Measurements from ENCODE around the gene SH3RF3. TPM values are rescaled to one million over a fixed set of nuclear protein-coding genes. Genes with fewer than 3 reads are reported as not detected.

Gene SH3RF3
- polyA plus RNA-seq, 1 donor (not counting 4 experiments of a cell fraction or from before 2014, with no cell fraction given): 0.08 TPM

DNA sequence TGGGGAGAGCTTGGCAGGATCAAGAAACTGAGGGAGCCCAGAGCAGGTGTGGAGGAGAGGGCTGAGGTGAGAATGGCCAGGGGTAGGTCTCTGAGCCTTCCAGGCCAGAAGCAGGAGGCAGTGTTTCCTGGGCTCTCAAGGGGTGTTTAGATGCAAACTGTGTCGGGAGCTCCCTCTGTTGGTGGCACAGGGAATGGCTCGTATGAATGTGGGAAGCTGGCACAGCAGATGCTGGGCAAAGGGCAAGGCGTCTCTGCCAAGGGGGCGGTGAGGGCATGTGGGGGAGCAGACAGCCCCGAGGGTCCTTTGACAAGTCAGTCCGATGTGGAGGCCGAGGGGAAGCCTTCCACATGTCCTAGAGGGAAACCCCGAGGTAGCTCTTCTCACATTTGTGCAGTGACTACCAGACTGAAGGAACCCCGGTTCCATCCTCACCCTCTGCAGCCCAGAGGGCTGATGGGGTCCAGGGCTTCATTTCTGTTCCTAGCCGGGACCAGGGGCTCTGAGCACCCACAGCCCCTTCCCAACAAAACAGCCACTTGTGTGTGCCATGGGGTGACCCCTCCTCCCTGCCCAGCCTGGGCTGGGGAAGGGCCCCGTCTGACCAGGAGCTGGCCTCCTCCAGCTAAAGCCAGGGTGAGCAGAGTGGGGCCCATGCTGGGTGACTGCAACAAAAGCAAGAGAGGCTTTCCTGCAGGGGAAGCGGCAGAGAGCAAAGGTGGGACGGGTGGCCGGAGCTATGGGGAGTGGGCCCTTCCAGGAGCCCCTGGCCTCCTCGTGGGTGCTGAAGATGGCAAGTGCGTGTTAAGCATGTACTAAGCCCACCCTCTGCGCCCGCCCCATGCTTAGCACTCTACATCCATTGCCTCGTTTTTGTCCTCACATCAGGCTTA, 381.4 kb downstream of the SH3RF3 start:
- Histone ChIP-seq H3K27ac (ENCODE audit: control insufficient read depth, insufficient read depth, low read length) (no peak overlapping the region), H3K9ac (ENCODE audit: control insufficient read depth, extremely low read depth, insufficient read depth, low read length) (no peak overlapping the region), H3K9me3 (ENCODE audit: control insufficient read depth, low read depth, low read length) (no peaks in the 10 kb centered on the region), H3K9me1 (ENCODE audit: control insufficient read depth, extremely low read depth, insufficient read depth, low read length) (no peaks in the 10 kb centered on the region), H3K4me3 (ENCODE audit: control insufficient read depth in 2 of 3, extremely low read depth in 1 of 3, insufficient read depth in 2 of 3, low read depth in 1 of 3, low read length in 3 of 3) (no peak overlapping the region), H3K4me2 (ENCODE audit: control insufficient read depth, extremely low read depth, insufficient read depth, low read depth, low read length) (no peak overlapping the region), H3K4me1 (ENCODE audit: control insufficient read depth, extremely low read depth, insufficient read depth, low read length) (peaks cover 10% of the 10 kb centered on the region), H4K20me1 (ENCODE audit: control insufficient read depth, extremely low read depth, insufficient read depth, low read length) (no peaks in the 10 kb centered on the region), H2AFZ (ENCODE audit: control insufficient read depth, low read length) (no peak overlapping the region), H3K79me2 (ENCODE audit: control insufficient read depth, insufficient read depth, low read length) (no peaks in the 10 kb centered on the region), H3K36me3 (ENCODE audit: control insufficient read depth in 2 of 2, extremely low read depth in 1 of 2, insufficient read depth in 2 of 2, low read length in 2 of 2) (no peaks in the 10 kb centered on the region), H3K27me3 (ENCODE audit: control insufficient read depth, extremely low read depth, insufficient read depth, low read length) (peaks cover 3% of the 10 kb centered on the region)
- FAIRE-seq: peak; percentile 67
- TF ChIP-seq EZH2 (IDR thresholded peaks at IDR 0.05; ENCODE audit: low read length): no peak
- TF ChIP-seq, protein P1, sequence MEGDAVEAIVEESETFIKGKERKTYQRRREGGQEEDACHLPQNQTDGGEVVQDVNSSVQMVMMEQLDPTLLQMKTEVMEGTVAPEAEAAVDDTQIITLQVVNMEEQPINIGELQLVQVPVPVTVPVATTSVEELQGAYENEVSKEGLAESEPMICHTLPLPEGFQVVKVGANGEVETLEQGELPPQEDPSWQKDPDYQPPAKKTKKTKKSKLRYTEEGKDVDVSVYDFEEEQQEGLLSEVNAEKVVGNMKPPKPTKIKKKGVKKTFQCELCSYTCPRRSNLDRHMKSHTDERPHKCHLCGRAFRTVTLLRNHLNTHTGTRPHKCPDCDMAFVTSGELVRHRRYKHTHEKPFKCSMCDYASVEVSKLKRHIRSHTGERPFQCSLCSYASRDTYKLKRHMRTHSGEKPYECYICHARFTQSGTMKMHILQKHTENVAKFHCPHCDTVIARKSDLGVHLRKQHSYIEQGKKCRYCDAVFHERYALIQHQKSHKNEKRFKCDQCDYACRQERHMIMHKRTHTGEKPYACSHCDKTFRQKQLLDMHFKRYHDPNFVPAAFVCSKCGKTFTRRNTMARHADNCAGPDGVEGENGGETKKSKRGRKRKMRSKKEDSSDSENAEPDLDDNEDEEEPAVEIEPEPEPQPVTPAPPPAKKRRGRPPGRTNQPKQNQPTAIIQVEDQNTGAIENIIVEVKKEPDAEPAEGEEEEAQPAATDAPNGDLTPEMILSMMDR (optimal IDR thresholded peaks at IDR 0.05 in 1 of 3, IDR thresholded peaks at IDR 0.05 in 1 of 3, conservative IDR thresholded peaks at IDR 0.05 in 1 of 3; ENCODE audit: extremely low read depth in 1 of 3, insufficient read depth in 2 of 3, low read length in 3 of 3): peak in 2 of 3 experiments; percentile 95 to 96
- DNase-seq (ENCODE audit: low read depth, low spot score): peak; percentile 45
- dilution Hi-C loops (cut with MboI; ENCODE audit: extremely low pct_ligation_motif_present, low sequenced_read_pairs): no loop called here

DNA sequence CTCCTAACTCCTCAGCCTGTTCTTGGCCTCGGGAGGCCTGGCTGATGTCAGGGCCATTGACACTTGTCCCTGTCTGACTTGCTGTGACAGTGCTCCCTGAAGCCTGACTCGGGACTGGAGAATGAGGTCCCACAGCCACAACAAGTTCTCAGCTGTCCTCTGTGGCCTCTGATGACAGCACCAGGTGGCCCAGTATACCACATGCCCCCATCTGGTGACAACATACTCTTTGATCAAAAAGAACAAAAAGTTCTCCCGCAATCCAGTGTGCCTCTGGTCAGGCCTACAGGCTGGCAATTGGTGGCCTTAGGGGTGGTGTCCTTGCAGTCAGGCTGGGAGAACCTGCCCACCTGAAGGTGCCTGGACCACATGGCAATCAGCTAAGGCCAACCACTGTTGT, 382.2 kb downstream of the SH3RF3 start:
- H3K9me3 ChIP-seq (ENCODE audit: control insufficient read depth, low read depth, low read length): no peaks in the 10 kb centered on the region
- H3K27me3 ChIP-seq (ENCODE audit: control insufficient read depth, extremely low read depth, insufficient read depth, low read length): peaks cover 3% of the 10 kb centered on the region
- H3K27ac ChIP-seq (ENCODE audit: control insufficient read depth, insufficient read depth, low read length): no peak overlapping the region
- DNase-seq (ENCODE audit: low read depth, low spot score) (no peak), FAIRE-seq (no peak)
- dilution Hi-C loops (cut with MboI; ENCODE audit: extremely low pct_ligation_motif_present, low sequenced_read_pairs): no loop called here
- H3K4me1 ChIP-seq (ENCODE audit: control insufficient read depth, extremely low read depth, insufficient read depth, low read length): peaks cover 10% of the 10 kb centered on the region
- no peaks in the 10 kb centered on the region for H4K20me1 ChIP-seq (ENCODE audit: control insufficient read depth, extremely low read depth, insufficient read depth, low read length)
- no peak overlapping the region for H3K9ac ChIP-seq (ENCODE audit: control insufficient read depth, extremely low read depth, insufficient read depth, low read length)
- H3K4me2 ChIP-seq (ENCODE audit: control insufficient read depth, extremely low read depth, insufficient read depth, low read depth, low read length): no peak overlapping the region
- H3K4me3 ChIP-seq (ENCODE audit: control insufficient read depth in 2 of 3, extremely low read depth in 1 of 3, insufficient read depth in 2 of 3, low read depth in 1 of 3, low read length in 3 of 3): no peak overlapping the region
- H3K9me1 ChIP-seq (ENCODE audit: control insufficient read depth, extremely low read depth, insufficient read depth, low read length): no peaks in the 10 kb centered on the region
- no peaks in the 10 kb centered on the region for H3K36me3 ChIP-seq (ENCODE audit: control insufficient read depth in 2 of 2, extremely low read depth in 1 of 2, insufficient read depth in 2 of 2, low read length in 2 of 2)
- no peak overlapping the region for H2AFZ ChIP-seq (ENCODE audit: control insufficient read depth, low read length)
- H3K79me2 ChIP-seq (ENCODE audit: control insufficient read depth, insufficient read depth, low read length): no peaks in the 10 kb centered on the region
- TF ChIP-seq, protein P1 (optimal IDR thresholded peaks at IDR 0.05 in 1 of 3, IDR thresholded peaks at IDR 0.05 in 1 of 3, conservative IDR thresholded peaks at IDR 0.05 in 1 of 3; ENCODE audit: extremely low read depth in 1 of 3, insufficient read depth in 2 of 3, low read length in 3 of 3): no peak
- no peak for TF ChIP-seq EZH2 (IDR thresholded peaks at IDR 0.05; ENCODE audit: low read length)

Data from keratinocyte (primary cell).